ENCODE data around the gene HNRNPC. TPM values are rescaled to one million over a fixed set of nuclear protein-coding genes. Genes with fewer than 3 reads are reported as not detected.

HNRNPC gene
- total RNA-seq, 2 experiments from 2014 or later: 897 to 1,000 TPM

- Histone ChIP-seq H3K4me3 (ENCODE audit: low read depth, low read length, poor library complexity, severe bottlenecking) (no peak overlapping the region), H3K9me2 (ENCODE audit: insufficient read depth, low read length) (no peaks in the 10 kb centered on the region), H3K27ac (ENCODE audit: low read depth, low read length, poor library complexity, severe bottlenecking) (no peak overlapping the region), H4K20me1 (ENCODE audit: insufficient read depth, low read length) (peaks cover 77% of the 10 kb centered on the region), H3K79me2 (ENCODE audit: insufficient read depth, low read depth, low read length) (peaks cover 100% of the 10 kb centered on the region), H3K36me3 (ENCODE audit: insufficient read depth, low read length) (peaks cover 100% of the 10 kb centered on the region), H3K4me1 (ENCODE audit: insufficient read depth, low read length, poor library complexity, severe bottlenecking) (no peaks in the 10 kb centered on the region), H2AFZ (ENCODE audit: low read length) (no peak overlapping the region), H3K4me2 (ENCODE audit: low read length) (no peak overlapping the region), H3K9me3 (ENCODE audit: low read length) (no peaks in the 10 kb centered on the region)
- CTCF ChIA-PET (ENCODE audit: unreplicated experiment): no interaction called here
- intact Hi-C loops (cut with micrococcal nuclease; ENCODE audit: unreplicated experiment): no loop called here
- no TSS peak for BruUV-seq (replicated peaks)
- no peak for DNase-seq (ENCODE audit: low spot score)
- POLR2A ChIA-PET: interaction anchor here (0.9 to 1.2 kb wide), 2 partner anchors 14 to 16 kb away, joined by 3 read pairs; no protein-coding TSS in a partner anchor
- TF ChIP-seq EZH2phosphoT487 (IDR thresholded peaks at IDR 0.05; ENCODE audit: borderline replicate concordance, low read depth, low read length) (no peak), CTCF (conservative IDR thresholded peaks at IDR 0.05; ENCODE audit: low read length) (no peak)
Observed at GRCh38 chr14:21231020-21231652, 38.1 kb downstream of the HNRNPC start.

DNA sequence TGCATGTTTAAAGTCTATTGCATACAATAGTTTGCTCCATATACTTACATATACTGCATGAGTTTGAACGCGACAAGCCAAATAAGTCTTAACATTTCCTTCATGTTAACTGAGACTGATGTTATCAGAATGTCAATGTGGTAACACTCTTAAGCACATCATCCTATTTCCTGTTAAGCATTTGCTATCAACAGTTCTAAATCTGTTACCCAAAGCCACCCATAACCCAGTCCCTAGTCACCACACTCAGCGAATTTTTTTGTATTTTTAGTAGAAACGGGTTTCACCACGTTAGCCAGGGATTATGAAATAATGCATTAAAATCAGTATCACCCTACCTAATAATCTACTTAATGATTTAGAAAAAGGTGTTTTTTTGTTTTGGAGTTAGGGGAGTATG lies 39.4 kb downstream of the HNRNPC start:
- no peak for DNase-seq (ENCODE audit: low spot score)
- Histone ChIP-seq H3K79me2 (ENCODE audit: insufficient read depth, low read depth, low read length) (peaks cover 100% of the 10 kb centered on the region), H3K9me3 (ENCODE audit: low read length) (no peaks in the 10 kb centered on the region), H3K4me2 (ENCODE audit: low read length) (no peak overlapping the region), H3K4me1 (ENCODE audit: insufficient read depth, low read length, poor library complexity, severe bottlenecking) (no peaks in the 10 kb centered on the region), H3K36me3 (ENCODE audit: insufficient read depth, low read length) (peaks cover 100% of the 10 kb centered on the region), H3K4me3 (ENCODE audit: low read depth, low read length, poor library complexity, severe bottlenecking) (no peak overlapping the region), H3K27ac (ENCODE audit: low read depth, low read length, poor library complexity, severe bottlenecking) (no peak overlapping the region), H4K20me1 (ENCODE audit: insufficient read depth, low read length) (peaks cover 72% of the 10 kb centered on the region), H3K9me2 (ENCODE audit: insufficient read depth, low read length) (no peaks in the 10 kb centered on the region), H2AFZ (ENCODE audit: low read length) (no peak overlapping the region)
- BruUV-seq (replicated peaks): TSS peak; percentile 16
- ChIA-PET POLR2A (interaction anchor here (0.9 to 1.2 kb wide), 2 partner anchors 13 to 15 kb away, joined by 3 read pairs; no protein-coding TSS in a partner anchor), CTCF (ENCODE audit: unreplicated experiment) (no interaction called here)
- intact Hi-C loops (cut with micrococcal nuclease; ENCODE audit: unreplicated experiment): no loop called here
- TF ChIP-seq EZH2phosphoT487 (IDR thresholded peaks at IDR 0.05; ENCODE audit: borderline replicate concordance, low read depth, low read length) (no peak), CTCF (conservative IDR thresholded peaks at IDR 0.05; ENCODE audit: low read length) (no peak)

DNA sequence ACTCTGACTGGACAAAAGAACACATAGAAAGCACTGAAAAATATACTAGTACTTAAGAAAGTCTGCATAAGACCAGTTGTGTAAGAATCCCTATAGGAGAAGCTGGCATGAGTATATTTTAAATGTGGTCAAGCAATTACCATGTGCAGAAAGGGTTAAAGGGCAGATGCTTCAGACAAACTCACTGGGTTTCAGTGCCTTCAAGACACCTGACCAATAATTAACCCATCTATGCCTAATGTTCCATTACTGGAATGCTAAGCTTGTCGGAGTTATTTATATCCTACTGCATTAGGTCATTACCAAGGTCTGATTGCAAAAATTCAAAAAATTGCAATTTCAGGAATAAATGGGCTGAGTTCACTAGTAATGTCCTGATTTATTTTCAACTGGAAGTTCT lies 41.3 kb downstream of the HNRNPC start:
- no peak for TF ChIP-seq EZH2phosphoT487 (IDR thresholded peaks at IDR 0.05; ENCODE audit: borderline replicate concordance, low read depth, low read length)
- no peak for TF ChIP-seq CTCF (conservative IDR thresholded peaks at IDR 0.05; ENCODE audit: low read length)
- no TSS peak for BruUV-seq (replicated peaks)
- no peak overlapping the region for H3K4me2 ChIP-seq (ENCODE audit: low read length)
- no peak overlapping the region for H2AFZ ChIP-seq (ENCODE audit: low read length)
- ChIA-PET POLR2A (interaction anchor here (1.0 kb wide), 1 partner anchor 13 kb away, joined by 3 read pairs; no protein-coding TSS in a partner anchor), CTCF (ENCODE audit: unreplicated experiment) (no interaction called here)
- no peak overlapping the region for H3K27ac ChIP-seq (ENCODE audit: low read depth, low read length, poor library complexity, severe bottlenecking)
- H3K9me2 ChIP-seq (ENCODE audit: insufficient read depth, low read length): no peaks in the 10 kb centered on the region
- H4K20me1 ChIP-seq (ENCODE audit: insufficient read depth, low read length): peaks cover 66% of the 10 kb centered on the region
- H3K36me3 ChIP-seq (ENCODE audit: insufficient read depth, low read length): peaks cover 100% of the 10 kb centered on the region
- no peak overlapping the region for H3K4me3 ChIP-seq (ENCODE audit: low read depth, low read length, poor library complexity, severe bottlenecking)
- DNase-seq (ENCODE audit: low spot score): no peak
- H3K79me2 ChIP-seq (ENCODE audit: insufficient read depth, low read depth, low read length): peaks cover 100% of the 10 kb centered on the region
- H3K4me1 ChIP-seq (ENCODE audit: insufficient read depth, low read length, poor library complexity, severe bottlenecking): no peaks in the 10 kb centered on the region
- no peaks in the 10 kb centered on the region for H3K9me3 ChIP-seq (ENCODE audit: low read length)
- intact Hi-C loops (cut with micrococcal nuclease; ENCODE audit: unreplicated experiment): no loop called here

Data from OCI-LY7 (cell line).